T-helper 2 cell treated with Interferon-gamma antibody and Interleukin-4, amounts not matched to agents 5 μg/mL and 100 μg/mL, for 36 hours (primary cell): ENCODE measurements around the gene OR6B2.

Experiments
- DNase-seq: peaks from one replicate; pipeline ENCODE4 v3.0.0; 2021; ENCODE audit warnings: low spot score
- H3K27ac Mint-ChIP-seq: one replicate; pipeline ENCODE4 v1.8.0; 2021; ENCODE audit warnings: mild to moderate bottlenecking, mixed read lengths
- H3K27me3 Mint-ChIP-seq: one replicate; pipeline ENCODE4 v1.8.0; 2021; ENCODE audit warnings: low read depth, mixed read lengths
- H3K36me3 Mint-ChIP-seq: one replicate; pipeline ENCODE4 v1.8.0; 2021; ENCODE audit warnings: low read depth, mixed read lengths
- H3K4me1 Mint-ChIP-seq: one replicate; pipeline ENCODE4 v1.8.0; 2021; ENCODE audit warnings: low read depth, mixed read lengths
- H3K4me3 Mint-ChIP-seq: one replicate; pipeline ENCODE4 v1.8.0; 2022; ENCODE audit warnings: mild to moderate bottlenecking, moderate library complexity, mixed read lengths
- H3K9me3 Mint-ChIP-seq: one replicate; pipeline ENCODE4 v1.8.0; 2021; ENCODE audit warnings: mixed read lengths

The OR6B2 gene

DNA sequence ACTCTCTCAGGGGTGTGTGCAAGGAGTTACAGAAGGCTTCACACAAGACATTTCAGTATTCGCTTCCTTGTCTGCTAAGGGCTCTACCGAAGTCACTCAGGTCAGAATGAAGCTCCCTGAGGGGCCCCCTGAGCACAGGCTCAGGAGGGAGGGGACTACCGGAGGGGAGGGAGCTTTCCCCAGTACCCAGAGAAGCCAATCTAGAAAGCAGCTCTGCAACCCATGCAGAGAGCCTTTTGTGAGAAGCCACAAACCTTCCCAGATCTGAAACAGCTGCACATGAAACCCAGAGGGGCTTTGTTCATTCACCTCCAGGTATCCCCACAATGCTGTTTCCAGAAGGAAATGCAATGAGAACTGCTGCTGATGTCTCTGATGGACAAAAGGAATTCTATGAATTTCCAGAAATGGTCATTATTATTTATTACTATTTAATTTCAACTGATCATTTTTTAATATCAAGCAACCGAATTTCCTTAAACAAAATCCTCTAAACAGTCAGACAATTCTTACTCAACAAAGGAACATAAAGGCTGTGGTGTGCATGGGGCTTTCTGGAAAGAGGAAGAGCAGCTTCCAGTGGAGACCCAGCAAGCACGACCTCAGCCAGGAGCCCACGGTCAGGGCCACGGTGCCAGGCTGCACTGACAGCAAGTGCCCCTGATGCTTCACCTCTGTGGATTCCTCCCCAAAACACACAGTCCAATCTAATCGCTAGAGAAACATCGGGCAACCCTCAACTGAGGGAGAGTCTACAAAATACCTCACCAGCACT is 47.0 kb downstream of the OR6B2 start:
- no peaks in the 10 kb centered on the region for H3K4me1 Mint-ChIP-seq
- H3K9me3 Mint-ChIP-seq: peaks cover 8% of the 10 kb centered on the region
- no peaks in the 10 kb centered on the region for H3K27me3 Mint-ChIP-seq
- DNase-seq: no peak
- no peak overlapping the region for H3K4me3 Mint-ChIP-seq
- no peak overlapping the region for H3K27ac Mint-ChIP-seq
- H3K36me3 Mint-ChIP-seq: peaks cover 36% of the 10 kb centered on the region
